Measurements from ENCODE around the gene BMAL2.

Gene BMAL2

GRCh38 chr12:27297566-27297965 is 35.1 kb upstream of the BMAL2 start:
- H3K4me3 ChIP-seq (ENCODE audit: low read depth, low read length): no peak overlapping the region
- no peak overlapping the region for H3K9ac ChIP-seq (ENCODE audit: low read depth, low read length)
- no peak overlapping the region for H3K27ac ChIP-seq (ENCODE audit: low read depth, low read length)
- 0 out of 2 replicates have a peak, but pooled peaks cover 3% of the 10 kb centered on the region for H3K9me3 ChIP-seq (ENCODE audit: control insufficient read depth, insufficient read depth, low read length)
- H3K4me1 ChIP-seq (ENCODE audit: control insufficient read depth, insufficient read depth, low read length): 0 out of 2 replicates have a peak, but pooled peaks cover 6% of the 10 kb centered on the region
- no peaks in the 10 kb centered on the region for H3K27me3 ChIP-seq (ENCODE audit: control insufficient read depth, insufficient read depth, low read length)
- H3K36me3 ChIP-seq (ENCODE audit: control insufficient read depth, insufficient read depth, low read length): peaks cover 44% of the 10 kb centered on the region

GRCh38 chr12:27299102-27299501 is 33.5 kb upstream of the BMAL2 start:
- Histone ChIP-seq H3K9ac (ENCODE audit: low read depth, low read length) (no peak overlapping the region), H3K36me3 (ENCODE audit: control insufficient read depth, insufficient read depth, low read length) (peaks cover 53% of the 10 kb centered on the region), H3K9me3 (ENCODE audit: control insufficient read depth, insufficient read depth, low read length) (0 out of 2 replicates have a peak, but pooled peaks cover 3% of the 10 kb centered on the region), H3K27ac (ENCODE audit: low read depth, low read length) (no peak overlapping the region), H3K4me1 (ENCODE audit: control insufficient read depth, insufficient read depth, low read length) (no peaks in the 10 kb centered on the region), H3K4me3 (ENCODE audit: low read depth, low read length) (no peak overlapping the region), H3K27me3 (ENCODE audit: control insufficient read depth, insufficient read depth, low read length) (no peaks in the 10 kb centered on the region)

- H3K9me3 ChIP-seq (ENCODE audit: control insufficient read depth, insufficient read depth, low read length): 0 out of 2 replicates have a peak, but pooled peaks cover 3% of the 10 kb centered on the region
- H3K27ac ChIP-seq (ENCODE audit: low read depth, low read length): no peak overlapping the region
- no peaks in the 10 kb centered on the region for H3K27me3 ChIP-seq (ENCODE audit: control insufficient read depth, insufficient read depth, low read length)
- H3K4me1 ChIP-seq (ENCODE audit: control insufficient read depth, insufficient read depth, low read length): no peaks in the 10 kb centered on the region
- peaks cover 58% of the 10 kb centered on the region for H3K36me3 ChIP-seq (ENCODE audit: control insufficient read depth, insufficient read depth, low read length)
- no peak overlapping the region for H3K9ac ChIP-seq (ENCODE audit: low read depth, low read length)
- no peak overlapping the region for H3K4me3 ChIP-seq (ENCODE audit: low read depth, low read length)
Measured at GRCh38 chr12:27300226-27300625, 32.4 kb upstream of the BMAL2 start.

- peaks cover 63% of the 10 kb centered on the region for H3K36me3 ChIP-seq (ENCODE audit: control insufficient read depth, insufficient read depth, low read length)
- no peak overlapping the region for H3K9ac ChIP-seq (ENCODE audit: low read depth, low read length)
Measured at GRCh38 chr12:27303139-27304111, 29.2 kb upstream of the BMAL2 start.

GRCh38 chr12:27304856-27305255 is 27.8 kb upstream of the BMAL2 start:
- Histone ChIP-seq H3K27me3 (ENCODE audit: control insufficient read depth, insufficient read depth, low read length) (no peaks in the 10 kb centered on the region), H3K9ac (ENCODE audit: low read depth, low read length) (no peak overlapping the region), H3K36me3 (ENCODE audit: control insufficient read depth, insufficient read depth, low read length) (peaks cover 59% of the 10 kb centered on the region), H3K4me1 (ENCODE audit: control insufficient read depth, insufficient read depth, low read length) (no peaks in the 10 kb centered on the region), H3K9me3 (ENCODE audit: control insufficient read depth, insufficient read depth, low read length) (no peaks in the 10 kb centered on the region), H3K27ac (ENCODE audit: low read depth, low read length) (no peak overlapping the region), H3K4me3 (ENCODE audit: low read depth, low read length) (no peak overlapping the region)

More at GRCh38 chr12:27303139-27304111, 29.2 kb upstream of the BMAL2 start:
- Histone ChIP-seq H3K4me3 (ENCODE audit: low read depth, low read length) (no peak overlapping the region), H3K9me3 (ENCODE audit: control insufficient read depth, insufficient read depth, low read length) (0 out of 2 replicates have a peak, but pooled peaks cover 3% of the 10 kb centered on the region), H3K27ac (ENCODE audit: low read depth, low read length) (no peak overlapping the region), H3K27me3 (ENCODE audit: control insufficient read depth, insufficient read depth, low read length) (no peaks in the 10 kb centered on the region), H3K4me1 (ENCODE audit: control insufficient read depth, insufficient read depth, low read length) (no peaks in the 10 kb centered on the region)

- no peak overlapping the region for H3K27ac ChIP-seq (ENCODE audit: low read depth, low read length)
- H3K9me3 ChIP-seq (ENCODE audit: control insufficient read depth, insufficient read depth, low read length): no peaks in the 10 kb centered on the region
- H3K4me1 ChIP-seq (ENCODE audit: control insufficient read depth, insufficient read depth, low read length): no peaks in the 10 kb centered on the region
- H3K27me3 ChIP-seq (ENCODE audit: control insufficient read depth, insufficient read depth, low read length): no peaks in the 10 kb centered on the region
- no peak overlapping the region for H3K9ac ChIP-seq (ENCODE audit: low read depth, low read length)
- no peak overlapping the region for H3K4me3 ChIP-seq (ENCODE audit: low read depth, low read length)
- H3K36me3 ChIP-seq (ENCODE audit: control insufficient read depth, insufficient read depth, low read length): peaks cover 58% of the 10 kb centered on the region
Measured at GRCh38 chr12:27305673-27306456, 26.8 kb upstream of the BMAL2 start.

- Histone ChIP-seq H3K4me1 (ENCODE audit: control insufficient read depth, insufficient read depth, low read length) (no peaks in the 10 kb centered on the region), H3K9ac (ENCODE audit: low read depth, low read length) (no peak overlapping the region), H3K9me3 (ENCODE audit: control insufficient read depth, insufficient read depth, low read length) (no peaks in the 10 kb centered on the region), H3K27me3 (ENCODE audit: control insufficient read depth, insufficient read depth, low read length) (no peaks in the 10 kb centered on the region), H3K27ac (ENCODE audit: low read depth, low read length) (no peak overlapping the region), H3K36me3 (ENCODE audit: control insufficient read depth, insufficient read depth, low read length) (peaks cover 53% of the 10 kb centered on the region), H3K4me3 (ENCODE audit: low read depth, low read length) (no peak overlapping the region)
Measured at GRCh38 chr12:27309293-27309994, 23.2 kb upstream of the BMAL2 start.

- Histone ChIP-seq H3K9me3 (ENCODE audit: control insufficient read depth, insufficient read depth, low read length) (no peaks in the 10 kb centered on the region), H3K36me3 (ENCODE audit: control insufficient read depth, insufficient read depth, low read length) (peaks cover 56% of the 10 kb centered on the region), H3K27ac (ENCODE audit: low read depth, low read length) (no peak overlapping the region), H3K4me3 (ENCODE audit: low read depth, low read length) (no peak overlapping the region), H3K4me1 (ENCODE audit: control insufficient read depth, insufficient read depth, low read length) (no peaks in the 10 kb centered on the region), H3K9ac (ENCODE audit: low read depth, low read length) (no peak overlapping the region), H3K27me3 (ENCODE audit: control insufficient read depth, insufficient read depth, low read length) (no peaks in the 10 kb centered on the region)
Measured at GRCh38 chr12:27309995-27310315, 22.7 kb upstream of the BMAL2 start.

- peaks cover 77% of the 10 kb centered on the region for H3K36me3 ChIP-seq (ENCODE audit: control insufficient read depth, insufficient read depth, low read length)
- no peak overlapping the region for H3K27ac ChIP-seq (ENCODE audit: low read depth, low read length)
- H3K27me3 ChIP-seq (ENCODE audit: control insufficient read depth, insufficient read depth, low read length): no peaks in the 10 kb centered on the region
- H3K4me3 ChIP-seq (ENCODE audit: low read depth, low read length): no peak overlapping the region
- no peaks in the 10 kb centered on the region for H3K9me3 ChIP-seq (ENCODE audit: control insufficient read depth, insufficient read depth, low read length)
- no peak overlapping the region for H3K9ac ChIP-seq (ENCODE audit: low read depth, low read length)
- H3K4me1 ChIP-seq (ENCODE audit: control insufficient read depth, insufficient read depth, low read length): peaks cover 13% of the 10 kb centered on the region
Measured at GRCh38 chr12:27316947-27317346, 15.7 kb upstream of the BMAL2 start.

- peak overlapping the region; percentile 90 for H3K27ac ChIP-seq (ENCODE audit: low read depth, low read length)
- peaks cover 13% of the 10 kb centered on the region for H3K4me1 ChIP-seq (ENCODE audit: control insufficient read depth, insufficient read depth, low read length)
- H3K36me3 ChIP-seq (ENCODE audit: control insufficient read depth, insufficient read depth, low read length): peaks cover 83% of the 10 kb centered on the region
- no peak overlapping the region for H3K9ac ChIP-seq (ENCODE audit: low read depth, low read length)
- no peaks in the 10 kb centered on the region for H3K9me3 ChIP-seq (ENCODE audit: control insufficient read depth, insufficient read depth, low read length)
- H3K4me3 ChIP-seq (ENCODE audit: low read depth, low read length): no peak overlapping the region
- no peaks in the 10 kb centered on the region for H3K27me3 ChIP-seq (ENCODE audit: control insufficient read depth, insufficient read depth, low read length)
Measured at GRCh38 chr12:27319409-27319808, 13.2 kb upstream of the BMAL2 start.
